Measurements from ENCODE around the gene CDKL5.

Gene CDKL5

GRCh38 chrX:18702362-18703195 is 277.2 kb downstream of the CDKL5 start:
- DNase-seq: no peak

Data from NCI-H345 (cell line).